Mammary epithelial cell (primary cell): Measurements from ENCODE around the gene ZBTB25.

Experiments
- EZH2 ChIP-seq: IDR thresholded peaks from 2 replicates; pipeline ENCODE4 v1.6.1; 2012; ENCODE audit warnings: low read length, inconsistent platforms, borderline replicate concordance
- TF ChIP-seq, protein P1 (sequence below), 2 donors: IDR thresholded peaks in 1 of 2; conservative IDR thresholded peaks in 1 of 2; 2 replicates each; pipeline ENCODE4 v1.5.1; 2011 to 2012; ENCODE audit warnings: inconsistent platforms in 2 of 2, low read length in 2 of 2, mild to moderate bottlenecking in 2 of 2, control low read depth in 1 of 2, low read depth in 1 of 2; ENCODE audit not compliant: insufficient read depth in 1 of 2; ENCODE audit errors: extremely low read depth in 1 of 2

DNA sequence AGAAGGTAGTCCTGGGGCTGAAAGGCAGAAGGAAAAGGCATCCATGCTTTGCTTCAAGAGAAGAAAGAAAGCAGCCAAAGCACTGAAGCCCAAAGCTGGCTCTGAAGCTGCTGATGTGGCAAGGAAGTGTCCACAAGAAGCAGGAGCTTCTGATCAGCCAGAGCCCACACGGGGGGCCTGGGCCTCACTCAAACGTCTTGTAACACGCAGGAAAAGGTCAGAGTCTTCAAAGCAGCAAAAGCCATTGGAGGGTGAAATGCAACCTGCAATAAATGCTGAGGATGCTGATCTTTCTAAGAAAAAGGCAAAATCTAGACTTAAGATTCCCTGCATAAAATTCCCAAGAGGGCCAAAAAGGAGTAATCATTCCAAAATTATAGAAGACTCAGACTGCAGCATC is 35.2 kb downstream of the ZBTB25 start:
- no peak for TF ChIP-seq EZH2
- TF ChIP-seq, protein P1, sequence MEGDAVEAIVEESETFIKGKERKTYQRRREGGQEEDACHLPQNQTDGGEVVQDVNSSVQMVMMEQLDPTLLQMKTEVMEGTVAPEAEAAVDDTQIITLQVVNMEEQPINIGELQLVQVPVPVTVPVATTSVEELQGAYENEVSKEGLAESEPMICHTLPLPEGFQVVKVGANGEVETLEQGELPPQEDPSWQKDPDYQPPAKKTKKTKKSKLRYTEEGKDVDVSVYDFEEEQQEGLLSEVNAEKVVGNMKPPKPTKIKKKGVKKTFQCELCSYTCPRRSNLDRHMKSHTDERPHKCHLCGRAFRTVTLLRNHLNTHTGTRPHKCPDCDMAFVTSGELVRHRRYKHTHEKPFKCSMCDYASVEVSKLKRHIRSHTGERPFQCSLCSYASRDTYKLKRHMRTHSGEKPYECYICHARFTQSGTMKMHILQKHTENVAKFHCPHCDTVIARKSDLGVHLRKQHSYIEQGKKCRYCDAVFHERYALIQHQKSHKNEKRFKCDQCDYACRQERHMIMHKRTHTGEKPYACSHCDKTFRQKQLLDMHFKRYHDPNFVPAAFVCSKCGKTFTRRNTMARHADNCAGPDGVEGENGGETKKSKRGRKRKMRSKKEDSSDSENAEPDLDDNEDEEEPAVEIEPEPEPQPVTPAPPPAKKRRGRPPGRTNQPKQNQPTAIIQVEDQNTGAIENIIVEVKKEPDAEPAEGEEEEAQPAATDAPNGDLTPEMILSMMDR (conservative IDR thresholded peaks at IDR 0.05 in 1 of 2, IDR thresholded peaks at IDR 0.05 in 1 of 2; ENCODE audit: extremely low read depth in 1 of 2, insufficient read depth in 1 of 2, low read depth in 1 of 2, low read length in 2 of 2), result no peak
